ENCODE data around the gene COL6A3. TPM values are rescaled to one million over a fixed set of nuclear protein-coding genes. Genes with fewer than 3 reads are reported as not detected.

Gene COL6A3
- total RNA-seq, 1 experiment from 2014 or later, result 0.81 TPM

- no peak overlapping the region for H2BK20ac ChIP-seq (ENCODE audit: low read depth, low read length, poor library complexity, severe bottlenecking)
- no peak overlapping the region for H3K27ac ChIP-seq (ENCODE audit: insufficient read length, low read depth, low read length)
- H3K4me2 ChIP-seq (ENCODE audit: insufficient read depth, insufficient read length, low read length), result no peak overlapping the region
- H3K4ac ChIP-seq (ENCODE audit: low read depth, low read length), result no peak overlapping the region
- H3K79me2 ChIP-seq (ENCODE audit: insufficient read depth, low read length), result no peaks in the 10 kb centered on the region
- Mint-ChIP-seq H3K9me3 (no peaks in the 10 kb centered on the region), H3K4me1 (peaks cover 11 to 12% of the 10 kb centered on the region in 2 experiments), H3K27me3 (ENCODE audit: low read depth) (no peaks in the 10 kb centered on the region; the same call in 1 of the 2 replicates), H3K27ac (no peak overlapping the region), H3K36me3 (ENCODE audit: insufficient read depth in 1 of 3, low read depth in 3 of 3) (no peaks in the 10 kb centered on the region), H3K4me3 (no peak overlapping the region)
- no peaks in the 10 kb centered on the region for H3K23me2 ChIP-seq (ENCODE audit: insufficient read length, low read depth, low read length, poor library complexity, severe bottlenecking)
- H3K9ac ChIP-seq (ENCODE audit: extremely low read depth, insufficient read length, low read length), result no peak overlapping the region
- H3K27me3 ChIP-seq (ENCODE audit: insufficient read depth, low read length), result no peaks in the 10 kb centered on the region
- no peak overlapping the region for H2BK5ac ChIP-seq (ENCODE audit: insufficient read length, low read length)
- H3T11ph ChIP-seq (ENCODE audit: low read length), result no peak overlapping the region
- no peak overlapping the region for H2BK12ac ChIP-seq (ENCODE audit: insufficient read length, low read depth, low read length)
- H3K14ac ChIP-seq (ENCODE audit: insufficient read depth, low read length), result no peak overlapping the region
- TF ChIP-seq CTCF (conservative IDR thresholded peaks at IDR 0.05), result no peak
- H2AFZ ChIP-seq (ENCODE audit: low read length), result no peak overlapping the region
- no peaks in the 10 kb centered on the region for H3K79me1 ChIP-seq (ENCODE audit: insufficient read depth, low read depth, low read length, poor library complexity, severe bottlenecking)
- no CpG with 5 or more reads among the region's 12 CpGs for WGBS (ENCODE audit: extremely low coverage, insufficient read length, low lambda C conversion rate)
- no peak for DNase-seq
- H4K91ac ChIP-seq (ENCODE audit: insufficient read length, low read depth, low read length), result no peak overlapping the region
- no peaks in the 10 kb centered on the region for H4K20me1 ChIP-seq (ENCODE audit: control insufficient read depth, insufficient read depth, insufficient read length)
- H2AK5ac ChIP-seq (ENCODE audit: insufficient read length, low read length), result no peak overlapping the region
- no peak overlapping the region for H4K5ac ChIP-seq (ENCODE audit: insufficient read length, low read depth, low read length)
- H3K18ac ChIP-seq (ENCODE audit: insufficient read length, low read depth, low read length), result no peak overlapping the region
- H3K4me1 ChIP-seq (ENCODE audit: insufficient read depth, low read length), result no peaks in the 10 kb centered on the region
- H3K56ac ChIP-seq (ENCODE audit: insufficient read length, low read depth, low read length), result no peak overlapping the region
- H3K23ac ChIP-seq (ENCODE audit: insufficient read length, low read depth, low read length), result no peak overlapping the region
- no peaks in the 10 kb centered on the region for H3K9me3 ChIP-seq (ENCODE audit: control insufficient read depth, low read depth, low read length)
- no peak overlapping the region for H2BK15ac ChIP-seq (ENCODE audit: low read depth, low read length)
- no peak overlapping the region for H2BK120ac ChIP-seq (ENCODE audit: low read depth, low read length, poor library complexity, severe bottlenecking)
- H4K8ac ChIP-seq (replicated peaks; ENCODE audit: insufficient read length, low read depth, low read length), result no peak overlapping the region
Measured at GRCh38 chr2:237326266-237327171, 87.4 kb downstream of the COL6A3 start.

All from H9 (cell line).